Measurements from ENCODE around the gene PRKCD.

Gene PRKCD

DNA sequence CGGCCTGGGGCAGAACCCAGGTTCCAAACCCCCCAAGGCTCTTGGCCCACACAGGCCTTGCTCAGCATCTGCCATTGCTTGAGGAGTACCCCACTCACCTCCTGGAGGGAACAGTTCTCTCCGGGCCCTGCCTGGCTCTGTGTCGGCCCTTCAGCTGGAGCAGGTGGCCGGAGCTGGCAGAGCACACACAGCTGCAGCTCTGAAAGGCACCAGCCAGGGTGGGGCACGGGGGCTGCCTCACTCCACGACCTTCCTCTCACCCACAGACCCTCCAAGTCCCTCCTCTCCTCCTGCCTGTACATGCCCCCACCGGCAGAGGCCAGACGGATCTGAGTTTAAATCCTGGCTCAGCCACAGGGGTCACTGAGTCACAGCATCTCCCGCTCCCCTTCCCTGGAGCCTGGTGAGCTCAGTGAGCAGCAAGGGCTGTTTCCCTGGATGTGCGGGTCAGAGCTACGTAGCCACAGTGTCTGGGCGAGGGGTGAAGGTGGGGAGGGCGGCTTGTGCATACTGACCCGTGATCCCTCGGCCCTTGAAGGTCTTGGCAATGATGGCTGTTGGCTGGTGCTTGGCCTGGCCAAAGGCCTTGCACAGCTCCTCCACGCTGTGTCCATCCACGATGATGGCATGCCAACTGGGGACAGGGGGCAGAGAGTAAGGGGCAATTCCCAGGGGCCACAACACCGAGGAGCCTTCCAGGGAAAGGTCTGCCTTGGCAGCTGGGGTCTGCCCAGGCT lies 71.8 kb downstream of the PRKCD start:
- no peak for DNase-seq (ENCODE audit: low read depth)

DNA sequence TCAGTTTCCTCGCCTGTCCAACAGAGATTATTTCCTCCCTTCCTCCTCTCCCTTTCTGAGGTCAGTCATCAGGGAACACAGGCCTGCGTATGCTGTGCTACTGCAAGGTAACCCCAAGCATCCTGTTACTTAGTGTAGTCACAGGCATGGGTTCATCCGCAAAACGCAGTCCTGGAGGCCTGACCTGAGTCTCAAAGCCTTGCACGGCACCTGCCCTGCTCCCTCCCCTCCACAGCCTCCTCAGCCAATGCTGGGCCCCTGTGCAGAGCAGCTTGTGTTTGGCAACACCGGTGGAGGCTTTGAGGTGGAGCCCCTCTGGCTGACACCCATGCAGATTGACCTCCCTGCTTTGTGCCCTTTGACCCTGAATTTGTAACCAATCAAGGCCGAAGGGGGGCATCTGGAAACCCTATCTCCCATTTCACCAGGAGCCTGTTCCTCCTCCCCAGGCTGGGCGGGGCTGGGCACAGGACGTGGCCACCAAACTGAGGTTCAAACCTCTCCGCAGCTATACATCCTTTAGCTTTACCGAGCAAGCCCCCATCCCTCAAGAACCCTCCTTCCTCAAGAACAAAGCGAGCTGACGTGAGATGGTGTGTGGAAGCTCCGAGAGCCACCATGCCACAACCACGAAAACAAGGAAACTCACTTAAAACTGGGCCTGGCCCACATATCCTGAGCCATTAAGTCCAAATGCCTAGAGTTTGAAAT lies 73.3 kb downstream of the PRKCD start:
- DNase-seq (ENCODE audit: low read depth), result no peak

DNA sequence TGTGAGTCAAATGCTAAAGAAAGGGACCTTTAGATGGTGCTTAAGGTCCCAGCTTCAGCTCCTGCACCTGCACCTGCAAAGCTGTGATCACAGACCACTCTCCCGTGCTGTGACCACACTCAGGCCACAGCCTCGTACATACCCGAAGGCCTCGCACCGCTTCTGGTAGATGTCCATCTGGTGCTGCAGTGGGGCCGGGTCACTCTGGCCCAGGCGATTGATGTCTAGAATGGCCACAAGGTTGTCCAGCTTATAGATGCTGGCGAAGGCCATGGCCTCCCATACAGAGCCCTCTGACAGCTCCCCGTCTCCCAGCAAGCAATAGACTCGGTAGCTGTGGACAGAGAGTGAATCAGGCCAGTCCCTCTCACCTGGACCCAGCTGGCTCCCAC lies 73.8 kb downstream of the PRKCD start:
- DNase-seq (ENCODE audit: low read depth), result no peak

DNA sequence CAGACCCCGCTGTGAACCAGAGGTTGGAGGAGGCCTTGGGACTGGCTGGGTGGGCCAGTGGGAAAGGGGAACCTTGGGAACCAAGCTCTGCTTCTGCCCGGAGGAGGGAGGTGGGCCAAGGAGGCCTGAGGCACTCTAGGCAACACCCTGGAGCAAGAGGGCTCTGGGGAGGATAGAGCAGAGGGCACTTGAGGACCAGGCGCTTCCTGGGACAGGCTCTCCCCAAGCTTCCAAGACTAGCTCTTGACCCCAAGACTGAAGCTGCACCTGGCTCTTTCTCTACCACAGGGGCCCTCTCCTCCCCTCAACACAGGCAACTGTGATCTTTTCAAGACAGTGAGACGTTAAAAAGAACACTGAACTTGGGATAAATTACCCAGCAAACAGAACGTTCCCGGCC lies 74.5 kb downstream of the PRKCD start:
- DNase-seq (ENCODE audit: low read depth), result no peak

GRCh38 chr3:53236112-53236841 lies 75.3 kb downstream of the PRKCD start:
- no peak for DNase-seq (ENCODE audit: low read depth)

DNA sequence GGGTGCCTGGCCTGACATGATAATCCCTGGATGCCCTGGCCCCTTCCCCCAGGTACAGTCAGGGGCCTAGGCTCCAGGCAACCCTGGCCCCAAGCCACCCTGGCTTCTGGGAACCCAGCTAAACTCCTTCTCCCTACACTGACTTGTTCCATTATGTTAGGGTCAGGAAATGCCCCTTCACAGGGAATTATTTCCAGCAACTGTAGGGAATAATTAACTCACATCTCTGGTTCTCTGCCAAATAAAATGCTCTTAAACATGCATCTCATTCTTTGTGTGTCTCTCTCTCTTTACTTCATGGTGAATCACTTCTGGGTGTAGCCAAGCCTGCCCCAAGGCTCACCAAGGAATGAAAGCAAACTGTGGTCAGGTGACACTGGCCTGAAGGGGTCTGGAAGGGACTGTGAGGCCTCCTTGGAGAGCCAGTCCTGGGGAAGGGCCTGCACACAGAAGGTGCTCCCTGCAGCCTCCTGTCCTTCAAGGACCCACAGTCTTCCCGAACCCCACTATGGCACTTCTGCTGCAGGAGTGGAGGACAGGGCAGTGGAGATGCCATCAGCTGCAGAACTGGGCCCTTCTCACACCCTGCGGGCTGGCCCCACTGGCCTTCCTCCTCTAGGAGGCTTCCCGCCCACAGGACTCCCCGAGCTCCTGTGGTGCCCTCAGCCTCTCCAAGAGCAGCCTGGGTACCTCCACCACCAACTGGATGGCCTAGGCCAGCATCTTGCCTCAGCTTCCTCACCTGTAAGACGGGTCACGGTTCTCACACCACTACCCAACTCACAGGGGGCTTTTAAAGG lies 77.2 kb downstream of the PRKCD start:
- DNase-seq (ENCODE audit: low read depth), result no peak

- no peak for DNase-seq (ENCODE audit: low read depth)
Measured at GRCh38 chr3:53238886-53239285, 77.9 kb downstream of the PRKCD start.

DNA sequence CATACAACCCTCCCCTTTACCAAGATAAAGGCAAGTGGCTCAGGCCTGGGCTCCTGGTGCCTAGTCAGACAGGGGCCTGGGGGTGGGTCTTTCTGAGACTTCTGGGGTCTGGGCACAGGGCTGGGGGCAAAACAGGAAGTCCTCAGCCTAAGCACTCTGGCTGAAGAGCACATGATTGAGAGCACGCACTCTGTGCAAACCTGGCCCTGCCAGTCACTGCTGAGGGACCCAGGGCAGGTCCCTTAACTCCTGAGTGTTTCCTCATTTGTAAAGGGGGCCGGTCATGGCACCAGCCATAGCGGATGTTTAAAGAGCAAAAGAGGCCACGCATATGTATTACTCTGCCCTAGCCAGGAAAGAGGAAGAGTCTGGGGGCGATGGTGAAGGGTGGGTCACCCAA lies 78.8 kb downstream of the PRKCD start:
- no peak for DNase-seq (ENCODE audit: low read depth)

DNA sequence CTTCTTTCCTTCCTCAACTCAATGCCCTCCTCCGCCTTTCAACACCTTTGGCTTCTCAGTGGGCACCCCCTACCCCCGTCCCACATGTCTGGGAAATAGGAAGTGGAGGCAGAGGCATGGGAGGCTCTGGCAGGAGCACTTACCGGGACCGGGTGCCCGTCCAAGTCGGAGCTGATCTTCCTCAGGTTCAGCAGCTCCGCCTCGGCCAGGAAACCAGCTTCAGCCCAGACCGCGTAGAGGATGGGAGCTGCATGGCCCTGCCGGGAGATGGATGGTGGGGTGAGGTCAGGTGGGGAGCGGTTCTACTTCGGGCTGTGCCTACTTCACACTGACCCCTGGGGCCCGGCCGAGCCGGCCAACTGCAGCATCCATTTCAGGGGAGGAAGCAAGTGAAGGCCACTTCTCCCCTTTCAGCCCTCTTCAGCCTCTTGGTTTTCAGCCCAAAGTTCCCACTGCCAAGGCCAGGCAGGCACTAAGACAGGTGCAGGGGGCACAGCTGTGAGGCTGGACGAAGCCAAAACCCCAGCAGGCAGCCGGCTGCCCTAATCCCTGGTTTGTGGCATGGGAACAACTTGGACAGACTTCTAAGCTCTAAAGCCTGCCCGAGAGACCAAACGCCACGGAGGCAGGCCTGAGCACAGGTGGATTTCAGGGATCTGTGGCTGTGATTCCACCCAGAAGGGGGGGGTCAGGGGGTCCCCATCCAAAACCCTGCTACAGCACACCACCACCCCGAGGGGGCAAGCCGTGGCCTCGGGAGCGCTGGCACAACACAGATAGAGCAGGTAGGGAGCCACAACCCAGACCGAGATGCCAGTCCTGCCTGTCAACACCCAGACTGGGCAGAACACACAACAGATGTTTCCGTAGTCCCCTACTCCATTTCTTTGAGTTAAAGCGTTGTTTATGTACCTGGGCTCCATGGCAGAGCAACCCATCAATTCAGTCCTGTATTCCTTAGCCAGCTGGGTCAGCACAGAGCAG lies 80.3 kb downstream of the PRKCD start:
- no peak for DNase-seq (ENCODE audit: low read depth)

- DNase-seq (ENCODE audit: low read depth), result no peak
Measured at GRCh38 chr3:53242155-53242554, 81.1 kb downstream of the PRKCD start.

Measured in activated T-cell treated with anti-CD3 and anti-CD28 coated beads for 48 hours (primary cell).